ENCODE data around the gene ARRDC1.

DNA sequence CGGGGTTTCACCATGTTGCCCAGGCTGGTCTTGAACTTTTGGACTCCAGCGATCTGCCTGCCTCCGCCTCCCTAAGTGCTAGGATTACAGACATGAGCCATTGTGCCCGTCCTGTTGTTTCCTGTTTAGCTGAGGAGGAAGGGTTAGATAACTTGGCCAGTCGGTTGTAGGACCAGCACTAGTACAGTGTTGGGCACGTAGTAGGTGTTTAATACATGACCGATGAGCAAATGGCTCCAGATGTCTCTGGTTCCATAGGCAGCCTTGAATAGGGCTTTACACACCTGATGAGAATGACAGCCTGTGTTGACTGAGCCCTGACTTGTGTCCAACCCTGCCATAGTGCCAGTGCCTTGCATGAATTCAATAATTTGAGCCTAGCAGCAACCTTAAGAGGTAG, 15.1 kb downstream of the ARRDC1 start:
- no peak for TF ChIP-seq CTCF (IDR thresholded peaks at IDR 0.05)
- TF ChIP-seq POLR2A (IDR thresholded peaks at IDR 0.05), result no peak
